ENCODE measurements around the gene FADS6. TPM values are rescaled to one million over a fixed set of nuclear protein-coding genes. Genes with fewer than 3 reads are reported as not detected.

Gene FADS6
- total RNA-seq, 1 donor from 2014 or later, result not detected

GRCh38 chr17:74865504-74866197, 27.8 kb downstream of the FADS6 start:
- DNase-seq (ENCODE audit: low spot score), result no peak
- H3K27me3 Mint-ChIP-seq (ENCODE audit: unreplicated experiment), result peaks cover 25% of the 10 kb centered on the region
- TF ChIP-seq CTCF (IDR thresholded peaks at IDR 0.05; ENCODE audit: unreplicated experiment), result no peak

GRCh38 chr17:74864866-74865395, 28.5 kb downstream of the FADS6 start:
- TF ChIP-seq CTCF (IDR thresholded peaks at IDR 0.05; ENCODE audit: unreplicated experiment), result peak; percentile 89
- peaks cover 28% of the 10 kb centered on the region for H3K36me3 Mint-ChIP-seq (ENCODE audit: low read depth, unreplicated experiment)
- peaks cover 28% of the 10 kb centered on the region for H3K4me1 Mint-ChIP-seq (ENCODE audit: unreplicated experiment)
- peaks cover 26% of the 10 kb centered on the region for H3K27me3 Mint-ChIP-seq (ENCODE audit: unreplicated experiment)
- H3K9me3 Mint-ChIP-seq (ENCODE audit: unreplicated experiment), result no peaks in the 10 kb centered on the region
- peak; percentile 81 for DNase-seq (ENCODE audit: low spot score)
- peak overlapping the region; percentile 74 for H3K4me3 Mint-ChIP-seq (ENCODE audit: unreplicated experiment)
- peak overlapping the region; percentile 80 for H3K27ac Mint-ChIP-seq (ENCODE audit: unreplicated experiment)

More at GRCh38 chr17:74865504-74866197, 27.8 kb downstream of the FADS6 start:
- H3K4me3 Mint-ChIP-seq (ENCODE audit: unreplicated experiment), result no peak overlapping the region
- H3K9me3 Mint-ChIP-seq (ENCODE audit: unreplicated experiment), result no peaks in the 10 kb centered on the region
- H3K4me1 Mint-ChIP-seq (ENCODE audit: unreplicated experiment), result peaks cover 31% of the 10 kb centered on the region
- peak overlapping the region; percentile 80 for H3K27ac Mint-ChIP-seq (ENCODE audit: unreplicated experiment)
- peaks cover 28% of the 10 kb centered on the region for H3K36me3 Mint-ChIP-seq (ENCODE audit: low read depth, unreplicated experiment)

DNA sequence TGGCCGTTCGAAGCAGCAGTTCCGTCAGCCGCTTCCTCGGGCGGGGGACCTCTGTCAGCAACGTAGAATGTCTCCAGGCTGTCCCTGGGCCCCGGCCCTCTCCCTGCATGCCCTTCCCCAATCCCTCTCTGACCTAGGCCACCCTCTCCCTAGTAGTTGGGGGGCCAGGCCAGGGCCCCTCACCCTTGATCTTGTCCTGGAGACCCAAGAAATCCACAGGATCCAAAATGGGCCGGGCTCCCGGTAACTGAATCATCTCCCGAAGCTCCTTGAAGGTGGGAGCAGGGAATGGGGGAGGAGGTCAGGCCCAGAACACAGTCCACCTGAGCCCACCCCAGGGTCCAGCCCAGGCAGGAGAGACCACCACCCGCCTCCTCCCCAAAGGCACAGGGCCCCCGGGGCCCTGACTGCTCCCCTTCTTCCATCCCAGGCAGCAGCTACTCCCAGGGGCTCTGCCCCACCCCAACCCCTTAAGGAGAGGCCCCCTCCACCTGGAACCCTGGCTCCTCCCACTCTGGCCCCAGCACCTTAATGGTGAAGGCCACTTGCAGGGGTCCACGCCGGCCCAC, 29.1 kb downstream of the FADS6 start:
- H3K36me3 Mint-ChIP-seq (ENCODE audit: low read depth, unreplicated experiment), result peaks cover 23% of the 10 kb centered on the region
- peaks cover 23% of the 10 kb centered on the region for H3K27me3 Mint-ChIP-seq (ENCODE audit: unreplicated experiment)
- no peak for TF ChIP-seq CTCF (IDR thresholded peaks at IDR 0.05; ENCODE audit: unreplicated experiment)
- peaks cover 23% of the 10 kb centered on the region for H3K4me1 Mint-ChIP-seq (ENCODE audit: unreplicated experiment)
- H3K9me3 Mint-ChIP-seq (ENCODE audit: unreplicated experiment), result no peaks in the 10 kb centered on the region
- H3K4me3 Mint-ChIP-seq (ENCODE audit: unreplicated experiment), result no peak overlapping the region
- no peak for DNase-seq (ENCODE audit: low spot score)
- no peak overlapping the region for H3K27ac Mint-ChIP-seq (ENCODE audit: unreplicated experiment)

- TF ChIP-seq CTCF (IDR thresholded peaks at IDR 0.05; ENCODE audit: unreplicated experiment), result no peak
- H3K27ac Mint-ChIP-seq (ENCODE audit: unreplicated experiment), result no peak overlapping the region
- no peak for DNase-seq (ENCODE audit: low spot score)
- no peak overlapping the region for H3K4me3 Mint-ChIP-seq (ENCODE audit: unreplicated experiment)
- peaks cover 24% of the 10 kb centered on the region for H3K27me3 Mint-ChIP-seq (ENCODE audit: unreplicated experiment)
- no peaks in the 10 kb centered on the region for H3K9me3 Mint-ChIP-seq (ENCODE audit: unreplicated experiment)
- peaks cover 18% of the 10 kb centered on the region for H3K36me3 Mint-ChIP-seq (ENCODE audit: low read depth, unreplicated experiment)
- H3K4me1 Mint-ChIP-seq (ENCODE audit: unreplicated experiment), result peaks cover 19% of the 10 kb centered on the region
Measured at GRCh38 chr17:74863420-74864296, 29.8 kb downstream of the FADS6 start.

Data from endothelial cell (in vitro differentiated cells).